H9 (cell line): Measurements from ENCODE around the gene PNO1. TPM values are rescaled to one million over a fixed set of nuclear protein-coding genes. Genes with fewer than 3 reads are reported as not detected.

Experiments
- DNase-seq: peaks from one replicate; pipeline ENCODE4 v3.0.0-alpha.2; 2017
- H2AFZ ChIP-seq: one replicate; pipeline ENCODE4 v1.6.1; 2013; ENCODE audit warnings: mild to moderate bottlenecking, low read length, control low read depth, moderate library complexity
- H2AK5ac ChIP-seq: 2 replicates; pipeline ENCODE4 v1.6.1; 2013; ENCODE audit warnings: low read length, control low read depth, mixed read lengths; ENCODE audit not compliant: insufficient read length
- H2BK120ac ChIP-seq: one replicate; pipeline ENCODE4 v1.6.1; 2013; ENCODE audit warnings: low read depth, mild to moderate bottlenecking, low read length, control low read depth, inconsistent platforms; ENCODE audit not compliant: poor library complexity, severe bottlenecking
- H2BK12ac ChIP-seq: 2 replicates; pipeline ENCODE4 v1.6.1; 2013; ENCODE audit warnings: low read length, control low read depth, mixed read lengths, low read depth; ENCODE audit not compliant: insufficient read length
- H2BK15ac ChIP-seq: 2 replicates; pipeline ENCODE4 v1.6.1; 2013; ENCODE audit warnings: low read depth, low read length, control low read depth
- H2BK20ac ChIP-seq: one replicate; pipeline ENCODE4 v1.6.1; 2013; ENCODE audit warnings: low read depth, mild to moderate bottlenecking, low read length, control low read depth, inconsistent platforms; ENCODE audit not compliant: poor library complexity, severe bottlenecking
- H2BK5ac ChIP-seq: 2 replicates; pipeline ENCODE4 v1.6.1; 2013; ENCODE audit warnings: low read length, control low read depth, mixed read lengths; ENCODE audit not compliant: insufficient read length
- H3K14ac ChIP-seq: 2 replicates; pipeline ENCODE4 v1.6.1; 2013; ENCODE audit warnings: low read length, control low read depth; ENCODE audit not compliant: insufficient read depth
- H3K18ac ChIP-seq: 2 replicates; pipeline ENCODE4 v1.6.1; 2013; ENCODE audit warnings: low read depth, mild to moderate bottlenecking, mixed read lengths, low read length, control low read depth; ENCODE audit not compliant: insufficient read length
- H3K23ac ChIP-seq: 2 replicates; pipeline ENCODE4 v1.6.1; 2013; ENCODE audit warnings: low read length, control low read depth, mixed read lengths, low read depth; ENCODE audit not compliant: insufficient read length
- H3K23me2 ChIP-seq: 2 replicates; pipeline ENCODE4 v1.6.1; 2013; ENCODE audit warnings: low read depth, mild to moderate bottlenecking, mixed read lengths, low read length, control low read depth; ENCODE audit not compliant: insufficient read length, poor library complexity, severe bottlenecking
- H3K27ac ChIP-seq: 2 replicates; pipeline ENCODE4 v1.5.1; 2013; ENCODE audit warnings: low read length, control low read depth, mixed read lengths, low read depth; ENCODE audit not compliant: insufficient read length
- H3K27me3 ChIP-seq: 2 replicates; pipeline ENCODE4 v1.6.1; 2013; ENCODE audit warnings: low read length, control low read depth, inconsistent platforms; ENCODE audit not compliant: insufficient read depth
- H3K4ac ChIP-seq: 2 replicates; pipeline ENCODE4 v1.6.1; 2013; ENCODE audit warnings: low read depth, mild to moderate bottlenecking, control low read depth, inconsistent platforms, low read length, moderate library complexity
- H3K4me1 ChIP-seq: 2 replicates; pipeline ENCODE4 v1.6.1; 2013; ENCODE audit warnings: low read length, control low read depth, inconsistent platforms; ENCODE audit not compliant: insufficient read depth
- H3K4me2 ChIP-seq: 2 replicates; pipeline ENCODE4 v1.6.1; 2013; ENCODE audit warnings: low read length, control low read depth, mixed read lengths; ENCODE audit not compliant: insufficient read length, insufficient read depth
- H3K56ac ChIP-seq: 2 replicates; pipeline ENCODE4 v1.6.1; 2013; ENCODE audit warnings: low read depth, mild to moderate bottlenecking, mixed read lengths, low read length, control low read depth; ENCODE audit not compliant: insufficient read length
- H3K79me1 ChIP-seq: 2 replicates; pipeline ENCODE4 v1.6.1; 2013; ENCODE audit warnings: low read depth, mild to moderate bottlenecking, moderate library complexity, low read length, control low read depth, inconsistent platforms; ENCODE audit not compliant: insufficient read depth, poor library complexity, severe bottlenecking
- H3K79me2 ChIP-seq: 2 replicates; pipeline ENCODE4 v1.6.1; 2013; ENCODE audit warnings: low read length, control low read depth, inconsistent platforms; ENCODE audit not compliant: insufficient read depth
- H3K9ac ChIP-seq: 2 replicates; pipeline ENCODE4 v1.6.1; 2013; ENCODE audit warnings: low read length, control low read depth, mixed read lengths; ENCODE audit not compliant: insufficient read length; ENCODE audit errors: extremely low read depth
- H3K9me3 ChIP-seq: one replicate; pipeline ENCODE4 v1.6.1; 2013; ENCODE audit warnings: low read depth, low read length, inconsistent platforms; ENCODE audit not compliant: control insufficient read depth
- H3T11ph ChIP-seq: one replicate; pipeline ENCODE4 v1.6.1; 2013; ENCODE audit warnings: mild to moderate bottlenecking, low read length, control low read depth, inconsistent platforms
- H4K20me1 ChIP-seq: one replicate; pipeline ENCODE4 v1.6.1; 2013; ENCODE audit not compliant: control insufficient read depth, insufficient read length, insufficient read depth
- H4K5ac ChIP-seq: 2 replicates; pipeline ENCODE4 v1.6.1; 2013; ENCODE audit warnings: low read depth, mild to moderate bottlenecking, mixed read lengths, low read length, control low read depth; ENCODE audit not compliant: insufficient read length
- H4K8ac ChIP-seq: replicated peaks from 2 replicates; pipeline ENCODE4 v1.6.1; 2013; ENCODE audit warnings: low read length, control low read depth, mixed read lengths, low read depth; ENCODE audit not compliant: insufficient read length
- H4K91ac ChIP-seq: 2 replicates; pipeline ENCODE4 v1.6.1; 2013; ENCODE audit warnings: low read depth, mild to moderate bottlenecking, moderate library complexity, mixed read lengths, low read length, control low read depth; ENCODE audit not compliant: insufficient read length
- H3K27ac Mint-ChIP-seq, 3 experiments: 2 replicates in 2 of 3; 3 replicates in 1 of 3; pipeline ENCODE4 v1.8.0; 2020 to 2021; ENCODE audit warnings: mixed read lengths in 3 of 3, mild to moderate bottlenecking in 1 of 3, moderate library complexity in 1 of 3
- H3K27me3 Mint-ChIP-seq: 2 replicates; pipeline ENCODE4 v1.8.0; 2021; ENCODE audit warnings: low read depth, mild to moderate bottlenecking, moderate library complexity, mixed read lengths
- H3K36me3 Mint-ChIP-seq, 3 experiments: 2 replicates in 2 of 3; 3 replicates in 1 of 3; pipeline ENCODE4 v1.8.0; 2020 to 2021; ENCODE audit warnings: low read depth in 3 of 3, mixed read lengths in 3 of 3; ENCODE audit not compliant: insufficient read depth in 1 of 3
- H3K4me1 Mint-ChIP-seq, 2 experiments: 2 replicates each; pipeline ENCODE4 v1.8.0; 2020; ENCODE audit warnings: mixed read lengths in 2 of 2
- H3K4me3 Mint-ChIP-seq, 2 experiments: 2 replicates in 1 of 2; 3 replicates in 1 of 2; pipeline ENCODE4 v1.8.0; 2020 to 2021; ENCODE audit warnings: mild to moderate bottlenecking in 2 of 2, mixed read lengths in 2 of 2, moderate library complexity in 1 of 2
- H3K9me3 Mint-ChIP-seq, 2 experiments: 2 replicates in 1 of 2; 3 replicates in 1 of 2; pipeline ENCODE4 v1.8.0; 2020; ENCODE audit warnings: mild to moderate bottlenecking in 2 of 2, mixed read lengths in 2 of 2, moderate library complexity in 1 of 2
- WGBS: extraction: QIAGEN DNeasy Blood & Tissue Kit; methylation state at CpG from one replicate; pipeline ENCODE4 v1.1.7; 2013; ENCODE audit warnings: missing lambda C conversion rate, low lambda C conversion rate, mixed read lengths; ENCODE audit not compliant: insufficient read length; ENCODE audit errors: extremely low coverage; 5-methylcytosine and 5-hydroxymethylcytosine counted together
- total RNA-seq: library from RNA; stranded (reverse); gene quantifications from 2 replicates; pipeline ENCODE4 v1.2.1, GENCODE V29; 2021
- TF ChIP-seq, protein P1 (sequence below): fragments of 200-600 bp; sonication (generic); conservative IDR thresholded peaks from 3 replicates; pipeline ENCODE4 v1.8.0; 2021; ENCODE audit warnings: antibody characterized with exemption, mild to moderate bottlenecking

The PNO1 gene
- total RNA-seq, 1 experiment from 2014 or later, result 46.5 TPM

GRCh38 chr2:68125821-68126220, 31.9 kb upstream of the PNO1 start:
- no peaks in the 10 kb centered on the region for H3K79me2 ChIP-seq
- no peak overlapping the region for H4K5ac ChIP-seq
- H3K18ac ChIP-seq, result no peak overlapping the region
- no peaks in the 10 kb centered on the region for H3K27me3 ChIP-seq
- H3K9me3 ChIP-seq, result no peaks in the 10 kb centered on the region
- no peak overlapping the region for H3T11ph ChIP-seq
- no peak overlapping the region for H3K23ac ChIP-seq
- no peak overlapping the region for H2BK15ac ChIP-seq
- H3K27ac ChIP-seq, result no peak overlapping the region
- Mint-ChIP-seq H3K4me1 (peaks cover 3 to 5% of the 10 kb centered on the region in 2 experiments; a peak in 1 of 4 replicates), H3K27ac (no peak overlapping the region), H3K4me3 (no peak overlapping the region), H3K9me3 (no peaks in the 10 kb centered on the region), H3K36me3 (peaks cover 2 to 5% (median 4%) of the 10 kb centered on the region in 3 experiments; a peak in 4 of 7 replicates), H3K27me3 (no peaks in the 10 kb centered on the region; the same call in 1 of the 2 replicates)
- H3K56ac ChIP-seq, result no peak overlapping the region
- H4K20me1 ChIP-seq, result no peaks in the 10 kb centered on the region
- no peak overlapping the region for H3K9ac ChIP-seq
- DNase-seq, result no peak
- H3K14ac ChIP-seq, result no peak overlapping the region
- H3K79me1 ChIP-seq, result no peaks in the 10 kb centered on the region
- WGBS, result no CpG with 5 or more reads among the region's 5 CpGs
- no peak overlapping the region for H2BK12ac ChIP-seq
- H3K4ac ChIP-seq, result no peak overlapping the region
- no peak overlapping the region for H2BK20ac ChIP-seq
- H3K4me2 ChIP-seq, result no peak overlapping the region
- no peaks in the 10 kb centered on the region for H3K4me1 ChIP-seq
- H2AFZ ChIP-seq, result no peak overlapping the region
- H4K8ac ChIP-seq, result no peak overlapping the region
- no peaks in the 10 kb centered on the region for H3K23me2 ChIP-seq
- H2BK5ac ChIP-seq, result no peak overlapping the region
- TF ChIP-seq, protein P1, sequence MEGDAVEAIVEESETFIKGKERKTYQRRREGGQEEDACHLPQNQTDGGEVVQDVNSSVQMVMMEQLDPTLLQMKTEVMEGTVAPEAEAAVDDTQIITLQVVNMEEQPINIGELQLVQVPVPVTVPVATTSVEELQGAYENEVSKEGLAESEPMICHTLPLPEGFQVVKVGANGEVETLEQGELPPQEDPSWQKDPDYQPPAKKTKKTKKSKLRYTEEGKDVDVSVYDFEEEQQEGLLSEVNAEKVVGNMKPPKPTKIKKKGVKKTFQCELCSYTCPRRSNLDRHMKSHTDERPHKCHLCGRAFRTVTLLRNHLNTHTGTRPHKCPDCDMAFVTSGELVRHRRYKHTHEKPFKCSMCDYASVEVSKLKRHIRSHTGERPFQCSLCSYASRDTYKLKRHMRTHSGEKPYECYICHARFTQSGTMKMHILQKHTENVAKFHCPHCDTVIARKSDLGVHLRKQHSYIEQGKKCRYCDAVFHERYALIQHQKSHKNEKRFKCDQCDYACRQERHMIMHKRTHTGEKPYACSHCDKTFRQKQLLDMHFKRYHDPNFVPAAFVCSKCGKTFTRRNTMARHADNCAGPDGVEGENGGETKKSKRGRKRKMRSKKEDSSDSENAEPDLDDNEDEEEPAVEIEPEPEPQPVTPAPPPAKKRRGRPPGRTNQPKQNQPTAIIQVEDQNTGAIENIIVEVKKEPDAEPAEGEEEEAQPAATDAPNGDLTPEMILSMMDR, result no peak
- no peak overlapping the region for H4K91ac ChIP-seq
- H2BK120ac ChIP-seq, result no peak overlapping the region
- no peak overlapping the region for H2AK5ac ChIP-seq
